GM23338 (cell line): ENCODE results near the gene PROB1. TPM values are rescaled to one million over a fixed set of nuclear protein-coding genes. Genes with fewer than 3 reads are reported as not detected.
A peak's percentile ranks its signal among the peaks of the same experiment; 100 is the strongest.

Experiments used
- ATAC-seq: fragments of 200-7000 bp; cut with Tn5 transposase; 3 replicates; pipeline ENCODE4 v1.9.1; 2020
- DNase-seq: peaks from one replicate; pipeline ENCODE4 v3.0.0-alpha.2; 2015; ENCODE audit warnings: low spot score
- H2AFZ ChIP-seq: fragments of 200-600 bp; sonication (generic); 2 replicates; pipeline ENCODE4 v1.8.0; 2016; ENCODE audit warnings: antibody characterized with exemption, mild to moderate bottlenecking, moderate library complexity
- H3F3A ChIP-seq: fragments of 200-600 bp; sonication (generic); replicated peaks from 2 replicates; pipeline ENCODE4 v1.8.0; 2017; ENCODE audit warnings: antibody characterized with exemption, mixed run types, low read depth
- H3K27ac ChIP-seq: fragments of 200-600 bp; sonication (generic); 2 replicates; pipeline ENCODE4 v1.6.1; 2016; ENCODE audit warnings: low read depth
- H3K27me3 ChIP-seq: fragments of 200-600 bp; sonication (generic); 2 replicates; pipeline ENCODE4 v1.8.0; 2016; ENCODE audit warnings: mild to moderate bottlenecking, mixed run types, moderate library complexity; ENCODE audit not compliant: insufficient read depth
- H3K36me3 ChIP-seq: fragments of 200-600 bp; sonication (generic); 2 replicates; pipeline ENCODE4 v1.8.0; 2016; ENCODE audit warnings: mild to moderate bottlenecking; ENCODE audit not compliant: insufficient read depth
- H3K4me1 ChIP-seq: fragments of 200-600 bp; sonication (generic); 2 replicates; pipeline ENCODE4 v1.8.0; 2016; ENCODE audit warnings: mild to moderate bottlenecking, moderate library complexity; ENCODE audit not compliant: insufficient read depth
- H3K4me2 ChIP-seq: fragments of 200-600 bp; sonication (generic); 2 replicates; pipeline ENCODE4 v1.7.1; 2017; ENCODE audit warnings: mixed run types
- H3K4me3 ChIP-seq: fragments of 200-600 bp; sonication (generic); 2 replicates; pipeline ENCODE4 v1.6.1; 2016; ENCODE audit warnings: mixed run types
- H3K79me2 ChIP-seq: fragments of 200-600 bp; sonication (generic); replicated peaks from 2 replicates; pipeline ENCODE4 v1.8.0; 2017; ENCODE audit warnings: mild to moderate bottlenecking; ENCODE audit not compliant: insufficient read depth
- H3K9me2 ChIP-seq: fragments of 200-600 bp; sonication (generic); 2 replicates; pipeline ENCODE4 v1.8.0; 2017; ENCODE audit not compliant: insufficient read depth
- H4K20me1 ChIP-seq: fragments of 200-600 bp; sonication (generic); replicated peaks from 2 replicates; pipeline ENCODE4 v1.8.0; 2017; ENCODE audit warnings: mild to moderate bottlenecking; ENCODE audit not compliant: insufficient read depth
- H3K27ac Mint-ChIP-seq: 2 replicates; pipeline ENCODE4 v1.8.0; 2020; ENCODE audit warnings: inconsistent platforms, mild to moderate bottlenecking, moderate library complexity, mixed read lengths
- H3K27me3 Mint-ChIP-seq: 3 replicates; pipeline ENCODE4 v1.8.0; 2022; ENCODE audit warnings: low read depth, mild to moderate bottlenecking, moderate library complexity, mixed read lengths, inconsistent platforms; ENCODE audit not compliant: insufficient read depth, poor library complexity
- H3K36me3 Mint-ChIP-seq: 3 replicates; pipeline ENCODE4 v1.8.0; 2021; ENCODE audit warnings: low read depth, mild to moderate bottlenecking, inconsistent platforms, moderate library complexity, mixed read lengths
- H3K4me1 Mint-ChIP-seq: 3 replicates; pipeline ENCODE4 v1.8.0; 2020; ENCODE audit warnings: mild to moderate bottlenecking, inconsistent platforms, mixed read lengths
- H3K4me3 Mint-ChIP-seq: 3 replicates; pipeline ENCODE4 v1.8.0; 2021; ENCODE audit warnings: moderate library complexity, mild to moderate bottlenecking, inconsistent platforms, mixed read lengths
- H3K9me3 Mint-ChIP-seq: 3 replicates; pipeline ENCODE4 v1.8.0; 2020; ENCODE audit warnings: moderate library complexity, mild to moderate bottlenecking, inconsistent platforms, mixed read lengths
- CREB1 ChIP-seq: fragments of 250-450 bp; sonication (Bioruptor Pico); IDR thresholded peaks from 2 replicates; pipeline ENCODE4 v1.5.0; 2020; ENCODE audit warnings: low read depth, mild to moderate bottlenecking, moderate library complexity
- CTCF ChIP-seq, 2 experiments: fragments of 200-600 bp in 1 of 2; sonication (generic) in 1 of 2; conservative IDR thresholded peaks; 2 replicates each; pipeline versions ENCODE4 v1.5.1 to v1.6.1; 2016 to 2017; ENCODE audit warnings: antibody characterized with exemption in 2 of 2, low read depth in 2 of 2, mild to moderate bottlenecking in 2 of 2, moderate library complexity in 1 of 2
- POLR2AphosphoS5 ChIP-seq: IDR thresholded peaks from 2 replicates; pipeline ENCODE4 v1.6.1; 2016; ENCODE audit warnings: antibody characterized with exemption, low read depth
- REST ChIP-seq: IDR thresholded peaks from one replicate; pipeline ENCODE4 v1.6.1; 2018; ENCODE audit warnings: antibody characterized with exemption; ENCODE audit not compliant: unreplicated experiment
- STAT1 ChIP-seq: IDR thresholded peaks from one replicate; pipeline ENCODE4 v1.6.1; 2016; ENCODE audit warnings: antibody characterized with exemption; ENCODE audit not compliant: unreplicated experiment
- ZNF462 ChIP-seq: fragments of 250-450 bp; sonication (Bioruptor Pico); IDR thresholded peaks from 2 replicates; pipeline ENCODE4 v1.5.0; 2020; ENCODE audit warnings: mild to moderate bottlenecking, moderate library complexity
- polyA plus RNA-seq: library from polyadenylated mRNA; unstranded; fragments of >200 nt; fragmentation: Nextera tagmentation; extraction: Ambion mirVana; gene quantifications from 2 replicates; pipeline ENCODE4 v1.2.1, GENCODE V29; 2016
- total RNA-seq: library from RNA; depleted of rRNA; stranded (reverse); fragments of >200 nt; shearing (Covaris generic); gene quantifications from 2 replicates; pipeline ENCODE4 v1.2.3, GENCODE V29; 2014

PROB1 gene
- total and polyA plus RNA-seq, 2 experiments from 2014 or later, result 0.73 to 2.7 TPM

- Histone ChIP-seq H3K4me2 (no peak overlapping the region), H2AFZ (no peak overlapping the region), H3F3A (0 out of 2 replicates have a peak, but pooled peaks cover 8% of the 10 kb centered on the region), H3K27ac (0 out of 2 replicates have a peak overlapping the region, but pooled peaks have one; percentile 7), H3K4me3 (no peak overlapping the region), H4K20me1 (peaks cover 64% of the 10 kb centered on the region), H3K4me1 (no peaks in the 10 kb centered on the region), H3K27me3 (no peaks in the 10 kb centered on the region), H3K79me2 (peaks cover 55% of the 10 kb centered on the region), H3K9me2 (no peaks in the 10 kb centered on the region), H3K36me3 (peaks cover 51% of the 10 kb centered on the region)
- DNase-seq (no peak), ATAC-seq (no peak)
- no peak overlapping the region for H3K4me3 Mint-ChIP-seq
- H3K9me3 Mint-ChIP-seq, result no peaks in the 10 kb centered on the region
- no peaks in the 10 kb centered on the region for H3K4me1 Mint-ChIP-seq
- TF ChIP-seq ZNF462 (CRISPR knock-in tag) (no peak), STAT1 (no peak), REST (no peak), POLR2AphosphoS5 (no peak), CREB1 (no peak), CTCF (conservative IDR thresholded peaks at IDR 0.05; ENCODE audit: low read depth in 2 of 2) (no peak)
- peaks cover 60% of the 10 kb centered on the region for H3K36me3 Mint-ChIP-seq
- H3K27ac Mint-ChIP-seq, result no peak overlapping the region
- H3K27me3 Mint-ChIP-seq, result peaks cover 3% of the 10 kb centered on the region
These were observed 30.4 kb downstream of the PROB1 start for GRCh38 chr5:139364466-139364865.
